Heart left ventricle (tissue), 13 donors: Measurements from ENCODE around the gene DPEP1.

ENCODE experiments used
- POLR2A ChIP-seq, 2 donors: fragments of 450-650 bp; IDR thresholded peaks; one replicate each; pipeline ENCODE4 v1.6.1; 2017; ENCODE audit warnings: antibody characterized with exemption in 2 of 2, mild to moderate bottlenecking in 2 of 2, moderate library complexity in 2 of 2
- TF ChIP-seq, protein P1 (sequence below), 12 donors: fragments of 200-600 bp; sonication (generic) in 4 of 12; IDR thresholded peaks; one replicate each; pipeline versions ENCODE4 v1.5.0 to v1.8.0; 2018 to 2022; ENCODE audit warnings: antibody characterized with exemption in 12 of 12, mild to moderate bottlenecking in 5 of 12
- donor health status: ischemic (EF 13 %, LVEDD 7.1; RV severe dilation, severe dysfunction).
- donor health status: DM: no; HTN: yes; CAD: no.
- donor health status: DM: no; HTN: no; CAD: no.
- donor health status: ischemic (EF 25% LVEDD 6.9; RV normal size, moderate dysfunction).
- donor health status: ischemic (EF 25% LVEDD 5.7; RV mildly dilated, moderate dysfunction).
- donor health status: ischemic (EF 35%, LVEDD 5.7; RV mildly dilated, moderate dysfunction).
- donor health status: nonischemic (EF 11% LVEDD 7.7; RV severe dilation, severe dysfunction).
- donor health status: DM: yes; HTN: yes; CAD: no.
- donor health status: PGD.
- donor health status: ischemic (EF 29% LVEDD 5.4; RV normal size, mild dysfunction).
- donor health status: nonischemic (EF 23%, LVEDD 6.1; RV moderate dilation, normal function).

DNA sequence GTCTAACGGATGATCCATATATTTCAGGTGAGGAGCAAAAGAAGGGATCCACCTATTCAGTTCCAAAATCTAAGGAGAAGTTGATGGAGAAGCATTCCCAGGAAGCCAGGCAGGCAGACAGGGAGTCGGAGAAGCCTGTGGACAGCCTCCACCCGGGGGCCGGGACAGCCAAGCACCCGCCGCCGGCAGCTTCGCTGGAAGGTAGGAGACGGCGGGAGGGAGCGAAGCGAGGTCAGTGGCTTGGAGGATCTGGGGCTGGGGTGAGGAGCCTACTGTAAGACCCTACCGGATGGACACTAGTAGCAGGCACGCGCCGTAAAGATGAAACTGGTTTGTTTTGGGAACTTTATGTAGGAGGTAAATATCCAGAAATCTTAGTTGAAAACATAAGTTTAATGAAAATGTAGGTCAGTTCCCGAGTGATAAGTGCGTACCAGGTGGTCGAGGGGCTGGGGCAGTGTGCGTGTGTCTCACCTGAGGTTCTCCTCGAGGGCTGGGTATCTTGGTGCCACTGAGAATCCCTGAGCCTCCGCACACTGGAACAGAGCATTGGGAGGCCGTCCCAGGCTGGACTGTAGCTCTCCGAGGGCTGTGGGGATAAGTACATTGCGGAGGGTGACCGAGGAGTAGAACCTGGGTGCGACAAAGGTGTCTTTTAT, 44.9 kb downstream of the DPEP1 start:
- TF ChIP-seq, protein P1, sequence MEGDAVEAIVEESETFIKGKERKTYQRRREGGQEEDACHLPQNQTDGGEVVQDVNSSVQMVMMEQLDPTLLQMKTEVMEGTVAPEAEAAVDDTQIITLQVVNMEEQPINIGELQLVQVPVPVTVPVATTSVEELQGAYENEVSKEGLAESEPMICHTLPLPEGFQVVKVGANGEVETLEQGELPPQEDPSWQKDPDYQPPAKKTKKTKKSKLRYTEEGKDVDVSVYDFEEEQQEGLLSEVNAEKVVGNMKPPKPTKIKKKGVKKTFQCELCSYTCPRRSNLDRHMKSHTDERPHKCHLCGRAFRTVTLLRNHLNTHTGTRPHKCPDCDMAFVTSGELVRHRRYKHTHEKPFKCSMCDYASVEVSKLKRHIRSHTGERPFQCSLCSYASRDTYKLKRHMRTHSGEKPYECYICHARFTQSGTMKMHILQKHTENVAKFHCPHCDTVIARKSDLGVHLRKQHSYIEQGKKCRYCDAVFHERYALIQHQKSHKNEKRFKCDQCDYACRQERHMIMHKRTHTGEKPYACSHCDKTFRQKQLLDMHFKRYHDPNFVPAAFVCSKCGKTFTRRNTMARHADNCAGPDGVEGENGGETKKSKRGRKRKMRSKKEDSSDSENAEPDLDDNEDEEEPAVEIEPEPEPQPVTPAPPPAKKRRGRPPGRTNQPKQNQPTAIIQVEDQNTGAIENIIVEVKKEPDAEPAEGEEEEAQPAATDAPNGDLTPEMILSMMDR (IDR thresholded peaks at IDR 0.05), result no peak
- no peak for TF ChIP-seq POLR2A (IDR thresholded peaks at IDR 0.05)
